ENCODE data around the gene DOCK11.

The DOCK11 gene

GRCh38 chrX:118623062-118623461 lies 127.4 kb downstream of the DOCK11 start:
- no peak for DNase-seq (ENCODE audit: low read depth)
- H3K4me3 ChIP-seq (ENCODE audit: low read depth, low read length), result no peak overlapping the region
- TF ChIP-seq CTCF (IDR thresholded peaks at IDR 0.05; ENCODE audit: insufficient read depth, low read depth, low read length, missing control alignments), result no peak

GRCh38 chrX:118626346-118626745 lies 130.7 kb downstream of the DOCK11 start:
- H3K4me3 ChIP-seq (ENCODE audit: low read depth, low read length), result no peak overlapping the region
- no peak for DNase-seq (ENCODE audit: low read depth)
- no peak for TF ChIP-seq CTCF (IDR thresholded peaks at IDR 0.05; ENCODE audit: insufficient read depth, low read depth, low read length, missing control alignments)

- DNase-seq (ENCODE audit: low read depth), result peak; percentile 6
- TF ChIP-seq CTCF (IDR thresholded peaks at IDR 0.05; ENCODE audit: insufficient read depth, low read depth, low read length, missing control alignments), result peak; percentile 18
- H3K4me3 ChIP-seq (ENCODE audit: low read depth, low read length), result no peak overlapping the region
Observed at GRCh38 chrX:118627084-118627758, 131.6 kb downstream of the DOCK11 start.

GRCh38 chrX:118630848-118631247 lies 135.2 kb downstream of the DOCK11 start:
- TF ChIP-seq CTCF (IDR thresholded peaks at IDR 0.05; ENCODE audit: insufficient read depth, low read depth, low read length, missing control alignments), result no peak
- DNase-seq (ENCODE audit: low read depth), result no peak
- no peak overlapping the region for H3K4me3 ChIP-seq (ENCODE audit: low read depth, low read length)

GRCh38 chrX:118631586-118631985 lies 136.0 kb downstream of the DOCK11 start:
- peak; percentile 10 for DNase-seq (ENCODE audit: low read depth)
- H3K4me3 ChIP-seq (ENCODE audit: low read depth, low read length), result no peak overlapping the region
- no peak for TF ChIP-seq CTCF (IDR thresholded peaks at IDR 0.05; ENCODE audit: insufficient read depth, low read depth, low read length, missing control alignments)

- no peak for TF ChIP-seq CTCF (IDR thresholded peaks at IDR 0.05; ENCODE audit: insufficient read depth, low read depth, low read length, missing control alignments)
- DNase-seq (ENCODE audit: low read depth), result peak; percentile 6
- H3K4me3 ChIP-seq (ENCODE audit: low read depth, low read length), result no peak overlapping the region
Observed at GRCh38 chrX:118632862-118633261, 137.2 kb downstream of the DOCK11 start.

- no peak for TF ChIP-seq CTCF (IDR thresholded peaks at IDR 0.05; ENCODE audit: insufficient read depth, low read depth, low read length, missing control alignments)
- DNase-seq (ENCODE audit: low read depth), result no peak
- H3K4me3 ChIP-seq (ENCODE audit: low read depth, low read length), result no peak overlapping the region
Observed at GRCh38 chrX:118633530-118633929, 137.9 kb downstream of the DOCK11 start.

Measured in GM12865 (cell line).